HT1080 (cell line): ENCODE measurements around the gene CEP78. TPM values are rescaled to one million over a fixed set of nuclear protein-coding genes. Genes with fewer than 3 reads are reported as not detected.
A peak's percentile ranks its signal among the peaks of the same experiment; 100 is the strongest.
"Not testable (repeated sequence)": the region's sequence is repeated elsewhere in the genome, so short reads cannot be mapped to it uniquely, and the experiment has no call there.

Experiments used
- DNase-seq: peaks from one replicate; pipeline ENCODE4 v3.0.0-alpha.2; 2015; ENCODE audit warnings: low read depth
- total RNA-seq: library from RNA; depleted of rRNA; stranded (reverse); fragments of >200 nt; shearing (Covaris generic); gene quantifications from 2 replicates; pipeline ENCODE4 v1.2.3, GENCODE V29; 2014

Gene CEP78
- total RNA-seq, 1 experiment from 2014 or later, result 53.9 TPM

- no peak for DNase-seq
These were observed 1.1 kb upstream of the CEP78 start for GRCh38 chr9:78234810-78235209.

- DNase-seq, result no peak
These were observed 566 bp upstream of the CEP78 start for GRCh38 chr9:78235256-78235761.

- no peak for DNase-seq
These were observed 656 bp downstream of the CEP78 start for GRCh38 chr9:78236551-78236910.

GRCh38 chr9:78238046-78239038 is 2.5 kb downstream of the CEP78 start:
- no peak for DNase-seq

- DNase-seq, result no peak
These were observed 3.6 kb downstream of the CEP78 start for GRCh38 chr9:78239506-78239905.

GRCh38 chr9:78242041-78242440 is 6.2 kb downstream of the CEP78 start:
- DNase-seq, result no peak

- DNase-seq, result no peak
These were observed 7.3 kb downstream of the CEP78 start for GRCh38 chr9:78243130-78243529.

- DNase-seq, result no peak
These were observed 9.5 kb downstream of the CEP78 start for GRCh38 chr9:78245401-78245800.

- DNase-seq, result no peak
These were observed 12.8 kb downstream of the CEP78 start for GRCh38 chr9:78248635-78249034.

- no peak for DNase-seq
These were observed 13.7 kb downstream of the CEP78 start for GRCh38 chr9:78249542-78249941.

GRCh38 chr9:78252616-78253015 is 16.7 kb downstream of the CEP78 start:
- DNase-seq, result no peak

- no peak for DNase-seq
These were observed 17.4 kb downstream of the CEP78 start for GRCh38 chr9:78253285-78253684.

GRCh38 chr9:78261403-78262001 is 25.6 kb downstream of the CEP78 start:
- DNase-seq, result peak; percentile 8

- DNase-seq, result no peak
These were observed 26.8 kb downstream of the CEP78 start for GRCh38 chr9:78262655-78263054.

- no peak for DNase-seq
These were observed 32.0 kb downstream of the CEP78 start for GRCh38 chr9:78267889-78268288.

GRCh38 chr9:78269784-78270183 is 33.9 kb downstream of the CEP78 start:
- DNase-seq, result no peak

GRCh38 chr9:78272307-78272706 is 36.4 kb downstream of the CEP78 start:
- no peak for DNase-seq

- no peak for DNase-seq
These were observed 37.9 kb downstream of the CEP78 start for GRCh38 chr9:78273761-78274160.

- DNase-seq, result no peak
These were observed 42.4 kb downstream of the CEP78 start for GRCh38 chr9:78278177-78278777.

GRCh38 chr9:78278801-78279200 is 42.9 kb downstream of the CEP78 start:
- no peak for DNase-seq

- DNase-seq, result no peak
These were observed 45.2 kb downstream of the CEP78 start for GRCh38 chr9:78280982-78281668.

- DNase-seq, result not testable (repeated sequence)
These were observed 48.3 kb downstream of the CEP78 start for GRCh38 chr9:78284181-78284580.
